H9 (cell line): ENCODE data around the gene INVS. TPM values are rescaled to one million over a fixed set of nuclear protein-coding genes. Genes with fewer than 3 reads are reported as not detected.

ENCODE experiments used
- DNase-seq: peaks from one replicate; pipeline ENCODE4 v3.0.0-alpha.2; 2017
- H2AFZ ChIP-seq: one replicate; pipeline ENCODE4 v1.6.1; 2013; ENCODE audit warnings: mild to moderate bottlenecking, low read length, control low read depth, moderate library complexity
- H2AK5ac ChIP-seq: 2 replicates; pipeline ENCODE4 v1.6.1; 2013; ENCODE audit warnings: low read length, control low read depth, mixed read lengths; ENCODE audit not compliant: insufficient read length
- H2BK120ac ChIP-seq: one replicate; pipeline ENCODE4 v1.6.1; 2013; ENCODE audit warnings: low read depth, mild to moderate bottlenecking, low read length, control low read depth, inconsistent platforms; ENCODE audit not compliant: poor library complexity, severe bottlenecking
- H2BK12ac ChIP-seq: 2 replicates; pipeline ENCODE4 v1.6.1; 2013; ENCODE audit warnings: low read length, control low read depth, mixed read lengths, low read depth; ENCODE audit not compliant: insufficient read length
- H2BK15ac ChIP-seq: 2 replicates; pipeline ENCODE4 v1.6.1; 2013; ENCODE audit warnings: low read depth, low read length, control low read depth
- H2BK20ac ChIP-seq: one replicate; pipeline ENCODE4 v1.6.1; 2013; ENCODE audit warnings: low read depth, mild to moderate bottlenecking, low read length, control low read depth, inconsistent platforms; ENCODE audit not compliant: poor library complexity, severe bottlenecking
- H2BK5ac ChIP-seq: 2 replicates; pipeline ENCODE4 v1.6.1; 2013; ENCODE audit warnings: low read length, control low read depth, mixed read lengths; ENCODE audit not compliant: insufficient read length
- H3K14ac ChIP-seq: 2 replicates; pipeline ENCODE4 v1.6.1; 2013; ENCODE audit warnings: low read length, control low read depth; ENCODE audit not compliant: insufficient read depth
- H3K18ac ChIP-seq: 2 replicates; pipeline ENCODE4 v1.6.1; 2013; ENCODE audit warnings: low read depth, mild to moderate bottlenecking, mixed read lengths, low read length, control low read depth; ENCODE audit not compliant: insufficient read length
- H3K23ac ChIP-seq: 2 replicates; pipeline ENCODE4 v1.6.1; 2013; ENCODE audit warnings: low read length, control low read depth, mixed read lengths, low read depth; ENCODE audit not compliant: insufficient read length
- H3K23me2 ChIP-seq: 2 replicates; pipeline ENCODE4 v1.6.1; 2013; ENCODE audit warnings: low read depth, mild to moderate bottlenecking, mixed read lengths, low read length, control low read depth; ENCODE audit not compliant: insufficient read length, poor library complexity, severe bottlenecking
- H3K27ac ChIP-seq: 2 replicates; pipeline ENCODE4 v1.5.1; 2013; ENCODE audit warnings: low read length, control low read depth, mixed read lengths, low read depth; ENCODE audit not compliant: insufficient read length
- H3K27me3 ChIP-seq: 2 replicates; pipeline ENCODE4 v1.6.1; 2013; ENCODE audit warnings: low read length, control low read depth, inconsistent platforms; ENCODE audit not compliant: insufficient read depth
- H3K4ac ChIP-seq: 2 replicates; pipeline ENCODE4 v1.6.1; 2013; ENCODE audit warnings: low read depth, mild to moderate bottlenecking, control low read depth, inconsistent platforms, low read length, moderate library complexity
- H3K4me1 ChIP-seq: 2 replicates; pipeline ENCODE4 v1.6.1; 2013; ENCODE audit warnings: low read length, control low read depth, inconsistent platforms; ENCODE audit not compliant: insufficient read depth
- H3K4me2 ChIP-seq: 2 replicates; pipeline ENCODE4 v1.6.1; 2013; ENCODE audit warnings: low read length, control low read depth, mixed read lengths; ENCODE audit not compliant: insufficient read length, insufficient read depth
- H3K56ac ChIP-seq: 2 replicates; pipeline ENCODE4 v1.6.1; 2013; ENCODE audit warnings: low read depth, mild to moderate bottlenecking, mixed read lengths, low read length, control low read depth; ENCODE audit not compliant: insufficient read length
- H3K79me1 ChIP-seq: 2 replicates; pipeline ENCODE4 v1.6.1; 2013; ENCODE audit warnings: low read depth, mild to moderate bottlenecking, moderate library complexity, low read length, control low read depth, inconsistent platforms; ENCODE audit not compliant: insufficient read depth, poor library complexity, severe bottlenecking
- H3K79me2 ChIP-seq: 2 replicates; pipeline ENCODE4 v1.6.1; 2013; ENCODE audit warnings: low read length, control low read depth, inconsistent platforms; ENCODE audit not compliant: insufficient read depth
- H3K9ac ChIP-seq: 2 replicates; pipeline ENCODE4 v1.6.1; 2013; ENCODE audit warnings: low read length, control low read depth, mixed read lengths; ENCODE audit not compliant: insufficient read length; ENCODE audit errors: extremely low read depth
- H3K9me3 ChIP-seq: one replicate; pipeline ENCODE4 v1.6.1; 2013; ENCODE audit warnings: low read depth, low read length, inconsistent platforms; ENCODE audit not compliant: control insufficient read depth
- H3T11ph ChIP-seq: one replicate; pipeline ENCODE4 v1.6.1; 2013; ENCODE audit warnings: mild to moderate bottlenecking, low read length, control low read depth, inconsistent platforms
- H4K20me1 ChIP-seq: one replicate; pipeline ENCODE4 v1.6.1; 2013; ENCODE audit not compliant: control insufficient read depth, insufficient read length, insufficient read depth
- H4K5ac ChIP-seq: 2 replicates; pipeline ENCODE4 v1.6.1; 2013; ENCODE audit warnings: low read depth, mild to moderate bottlenecking, mixed read lengths, low read length, control low read depth; ENCODE audit not compliant: insufficient read length
- H4K8ac ChIP-seq: replicated peaks from 2 replicates; pipeline ENCODE4 v1.6.1; 2013; ENCODE audit warnings: low read length, control low read depth, mixed read lengths, low read depth; ENCODE audit not compliant: insufficient read length
- H4K91ac ChIP-seq: 2 replicates; pipeline ENCODE4 v1.6.1; 2013; ENCODE audit warnings: low read depth, mild to moderate bottlenecking, moderate library complexity, mixed read lengths, low read length, control low read depth; ENCODE audit not compliant: insufficient read length
- H3K27ac Mint-ChIP-seq, 3 experiments: 2 replicates in 2 of 3; 3 replicates in 1 of 3; pipeline ENCODE4 v1.8.0; 2020 to 2021; ENCODE audit warnings: mixed read lengths in 3 of 3, mild to moderate bottlenecking in 1 of 3, moderate library complexity in 1 of 3
- H3K27me3 Mint-ChIP-seq: 2 replicates; pipeline ENCODE4 v1.8.0; 2021; ENCODE audit warnings: low read depth, mild to moderate bottlenecking, moderate library complexity, mixed read lengths
- H3K36me3 Mint-ChIP-seq, 3 experiments: 2 replicates in 2 of 3; 3 replicates in 1 of 3; pipeline ENCODE4 v1.8.0; 2020 to 2021; ENCODE audit warnings: low read depth in 3 of 3, mixed read lengths in 3 of 3; ENCODE audit not compliant: insufficient read depth in 1 of 3
- H3K4me1 Mint-ChIP-seq, 2 experiments: 2 replicates each; pipeline ENCODE4 v1.8.0; 2020; ENCODE audit warnings: mixed read lengths in 2 of 2
- H3K4me3 Mint-ChIP-seq, 2 experiments: 2 replicates in 1 of 2; 3 replicates in 1 of 2; pipeline ENCODE4 v1.8.0; 2020 to 2021; ENCODE audit warnings: mild to moderate bottlenecking in 2 of 2, mixed read lengths in 2 of 2, moderate library complexity in 1 of 2
- H3K9me3 Mint-ChIP-seq, 2 experiments: 2 replicates in 1 of 2; 3 replicates in 1 of 2; pipeline ENCODE4 v1.8.0; 2020; ENCODE audit warnings: mild to moderate bottlenecking in 2 of 2, mixed read lengths in 2 of 2, moderate library complexity in 1 of 2
- WGBS: extraction: QIAGEN DNeasy Blood & Tissue Kit; methylation state at CpG from one replicate; pipeline ENCODE4 v1.1.7; 2013; ENCODE audit warnings: missing lambda C conversion rate, low lambda C conversion rate, mixed read lengths; ENCODE audit not compliant: insufficient read length; ENCODE audit errors: extremely low coverage; 5-methylcytosine and 5-hydroxymethylcytosine counted together
- total RNA-seq: library from RNA; stranded (reverse); gene quantifications from 2 replicates; pipeline ENCODE4 v1.2.1, GENCODE V29; 2021
- TF ChIP-seq, protein P1 (sequence below): fragments of 200-600 bp; sonication (generic); conservative IDR thresholded peaks from 3 replicates; pipeline ENCODE4 v1.8.0; 2021; ENCODE audit warnings: antibody characterized with exemption, mild to moderate bottlenecking

INVS gene
- total RNA-seq, 1 experiment from 2014 or later, result 7.5 TPM

DNA sequence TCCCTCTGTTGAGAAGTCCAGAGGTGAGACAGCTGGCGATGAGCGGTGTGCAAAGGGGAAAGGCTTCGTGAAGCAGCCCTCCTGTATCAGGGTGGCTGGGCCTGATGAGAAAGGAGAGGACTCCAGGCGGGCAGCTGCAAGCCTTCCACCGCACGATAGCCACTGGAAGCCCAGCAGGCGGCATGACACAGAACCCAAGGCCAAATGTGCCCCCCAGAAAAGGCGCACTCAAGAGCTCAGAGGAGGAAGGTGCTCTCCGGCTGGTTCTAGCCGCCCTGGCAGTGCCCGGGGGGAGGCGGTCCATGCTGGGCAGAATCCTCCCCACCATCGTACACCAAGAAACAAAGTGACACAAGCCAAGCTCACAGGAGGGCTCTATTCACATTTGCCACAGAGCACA, 193.4 kb downstream of the INVS start:
- peaks cover 49 to 64% (median 51%) of the 10 kb centered on the region in 3 experiments for H3K36me3 Mint-ChIP-seq
- Histone ChIP-seq H2BK120ac (no peak overlapping the region), H3K23ac (no peak overlapping the region), H2BK15ac (no peak overlapping the region), H2AK5ac (no peak overlapping the region), H3K18ac (no peak overlapping the region), H2BK12ac (no peak overlapping the region), H3K4me2 (no peak overlapping the region), H3K79me2 (no peaks in the 10 kb centered on the region), H4K20me1 (no peaks in the 10 kb centered on the region), H3K27ac (no peak overlapping the region), H3K14ac (no peak overlapping the region; the same call in 1 of the 2 replicates), H4K8ac (no peak overlapping the region), H2BK20ac (no peak overlapping the region), H2AFZ (no peak overlapping the region), H3K9me3 (no peaks in the 10 kb centered on the region), H3K9ac (no peak overlapping the region), H3K56ac (no peak overlapping the region), H3K4ac (no peak overlapping the region), H2BK5ac (no peak overlapping the region), H3T11ph (no peak overlapping the region), H3K27me3 (no peaks in the 10 kb centered on the region), H4K91ac (no peak overlapping the region), H3K23me2 (no peaks in the 10 kb centered on the region), H3K79me1 (no peaks in the 10 kb centered on the region), H4K5ac (no peak overlapping the region), H3K4me1 (no peaks in the 10 kb centered on the region)
- H3K4me3 Mint-ChIP-seq, result no peak overlapping the region
- peak overlapping the region in 2 of 3 experiments; percentile 19 to 36; a peak in 2 of 7 replicates for H3K27ac Mint-ChIP-seq
- H3K4me1 Mint-ChIP-seq, result no peaks in the 10 kb centered on the region
- peaks cover 3 to 6% of the 10 kb centered on the region in 2 experiments; a peak in 2 of 5 replicates for H3K9me3 Mint-ChIP-seq
- H3K27me3 Mint-ChIP-seq, result no peaks in the 10 kb centered on the region
- TF ChIP-seq, protein P1, sequence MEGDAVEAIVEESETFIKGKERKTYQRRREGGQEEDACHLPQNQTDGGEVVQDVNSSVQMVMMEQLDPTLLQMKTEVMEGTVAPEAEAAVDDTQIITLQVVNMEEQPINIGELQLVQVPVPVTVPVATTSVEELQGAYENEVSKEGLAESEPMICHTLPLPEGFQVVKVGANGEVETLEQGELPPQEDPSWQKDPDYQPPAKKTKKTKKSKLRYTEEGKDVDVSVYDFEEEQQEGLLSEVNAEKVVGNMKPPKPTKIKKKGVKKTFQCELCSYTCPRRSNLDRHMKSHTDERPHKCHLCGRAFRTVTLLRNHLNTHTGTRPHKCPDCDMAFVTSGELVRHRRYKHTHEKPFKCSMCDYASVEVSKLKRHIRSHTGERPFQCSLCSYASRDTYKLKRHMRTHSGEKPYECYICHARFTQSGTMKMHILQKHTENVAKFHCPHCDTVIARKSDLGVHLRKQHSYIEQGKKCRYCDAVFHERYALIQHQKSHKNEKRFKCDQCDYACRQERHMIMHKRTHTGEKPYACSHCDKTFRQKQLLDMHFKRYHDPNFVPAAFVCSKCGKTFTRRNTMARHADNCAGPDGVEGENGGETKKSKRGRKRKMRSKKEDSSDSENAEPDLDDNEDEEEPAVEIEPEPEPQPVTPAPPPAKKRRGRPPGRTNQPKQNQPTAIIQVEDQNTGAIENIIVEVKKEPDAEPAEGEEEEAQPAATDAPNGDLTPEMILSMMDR, result no peak
- WGBS, result no CpG with 5 or more reads among the region's 13 CpGs
- no peak for DNase-seq
